ENCODE data around the gene PTPRS. TPM values are rescaled to one million over a fixed set of nuclear protein-coding genes. Genes with fewer than 3 reads are reported as not detected.

The PTPRS gene
- 206 and 479 TPM in 2 replicates for total RNA-seq

DNA sequence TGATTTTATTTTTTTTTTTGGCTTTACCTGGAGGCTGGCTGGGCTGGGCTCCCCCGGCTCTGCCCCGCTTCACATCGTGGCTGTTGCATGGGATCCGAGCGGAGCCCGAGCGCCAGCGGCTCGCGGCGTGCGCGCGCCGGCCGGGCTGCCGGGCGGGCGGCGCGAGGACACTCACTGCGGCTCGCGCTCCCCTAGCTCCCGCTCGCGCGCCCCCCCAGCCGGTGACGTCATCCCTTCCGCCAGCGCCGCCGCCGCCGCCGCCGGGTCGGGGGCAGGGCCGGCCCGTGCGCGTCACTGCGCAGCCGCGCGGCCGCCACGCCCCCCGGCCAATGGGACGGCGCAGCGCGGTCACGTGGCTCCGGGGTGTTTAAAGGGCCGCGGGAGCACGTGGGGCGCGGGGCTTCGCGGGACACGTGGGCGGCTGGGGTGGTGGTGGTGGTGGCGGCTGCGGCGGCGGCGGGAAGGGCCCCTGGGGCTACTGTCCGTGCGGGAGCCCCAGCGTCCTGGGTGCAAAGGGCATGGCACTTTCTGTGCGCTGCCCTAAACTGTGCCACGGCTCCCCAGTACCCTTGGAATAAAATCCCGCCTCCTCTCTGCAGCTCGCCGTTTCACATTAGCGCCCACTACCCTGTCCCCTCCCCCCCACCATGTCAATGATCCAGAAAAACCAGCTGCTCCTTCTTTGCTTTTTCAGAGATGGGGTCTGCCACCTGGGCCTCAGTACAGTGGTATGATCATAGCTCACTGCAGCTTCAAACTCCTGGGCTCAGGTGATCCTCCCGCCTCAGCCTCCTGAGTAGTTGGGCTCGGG lies at the start of gene PTPRS:
PTPRS (minus strand) TSS at position 176 of the 811 bp plus-strand sequence. CDS start 54,672 bp downstream, outside the sequence.

Other genes with a start within 250 kb of the PTPRS start
- not detected in 2 replicates for gene ZNRF4, start 114.6 kb upstream of the PTPRS start, total RNA-seq
- gene TINCR, start 227.1 kb upstream of the PTPRS start, total RNA-seq, result 0.17 TPM in 1 of 2 replicates, not detected in the other